AG04449 (cell line): Measurements from ENCODE around the gene MICAL3.
"Not testable (repeated sequence)": the region's sequence is repeated elsewhere in the genome, so short reads cannot be mapped to it uniquely, and the experiment has no call there.

Experiments
- CTCF ChIA-PET: fragments of 350-600 bp; formaldehyde crosslinking; extraction: SDS; loops from one replicate; lab custom pipeline; 2021; ENCODE audit warnings: antibody characterized with exemption; lab: Yijun Ruan, JAX
- POLR2A ChIA-PET: fragments of 400-600, 350-600 bp; formaldehyde crosslinking; extraction: SDS; loops from one replicate; lab custom pipeline; 2020; ENCODE audit warnings: antibody characterized with exemption, inconsistent platforms; lab: Yijun Ruan, JAX
- DNase-seq: peaks from one replicate; pipeline ENCODE4 v3.0.0-alpha.2; 2010; ENCODE audit warnings: low read depth, low spot score
- H3K4me3 ChIP-seq: 2 replicates; pipeline ENCODE4 v1.5.1; 2011; ENCODE audit warnings: low read depth, mild to moderate bottlenecking, control low read depth, low read length
- TF ChIP-seq, protein P1 (sequence below): IDR thresholded peaks from one replicate; pipeline ENCODE4 v1.5.1; 2011; ENCODE audit warnings: mild to moderate bottlenecking, moderate library complexity, low read length, control low read depth, inconsistent platforms; ENCODE audit not compliant: insufficient read depth; ENCODE audit errors: missing control alignments

Gene MICAL3

DNA sequence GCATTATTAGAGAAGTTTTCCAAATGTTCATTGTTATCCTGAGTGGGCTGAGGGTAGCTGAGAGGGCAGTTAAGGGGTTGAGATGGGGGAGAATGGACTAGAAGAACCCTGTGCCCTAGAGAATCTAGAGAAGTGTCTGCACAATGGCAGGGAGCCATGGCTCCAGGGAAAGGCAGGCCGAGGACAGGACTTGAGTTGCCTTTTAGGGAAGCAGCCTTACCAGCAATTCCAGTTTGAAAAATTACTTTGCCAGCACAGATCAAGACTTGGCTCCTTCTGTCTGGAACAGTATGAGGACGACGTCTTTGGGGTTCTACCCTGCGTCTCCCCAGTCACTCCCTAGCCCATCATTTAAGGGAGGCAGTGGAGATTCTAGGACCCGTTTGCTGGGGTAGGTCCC lies 25.7 kb upstream of the MICAL3 start:
- no peak for DNase-seq
- H3K4me3 ChIP-seq: no peak overlapping the region
- ChIA-PET CTCF (no interaction called here), POLR2A (no interaction called here)
- TF ChIP-seq, protein P1, sequence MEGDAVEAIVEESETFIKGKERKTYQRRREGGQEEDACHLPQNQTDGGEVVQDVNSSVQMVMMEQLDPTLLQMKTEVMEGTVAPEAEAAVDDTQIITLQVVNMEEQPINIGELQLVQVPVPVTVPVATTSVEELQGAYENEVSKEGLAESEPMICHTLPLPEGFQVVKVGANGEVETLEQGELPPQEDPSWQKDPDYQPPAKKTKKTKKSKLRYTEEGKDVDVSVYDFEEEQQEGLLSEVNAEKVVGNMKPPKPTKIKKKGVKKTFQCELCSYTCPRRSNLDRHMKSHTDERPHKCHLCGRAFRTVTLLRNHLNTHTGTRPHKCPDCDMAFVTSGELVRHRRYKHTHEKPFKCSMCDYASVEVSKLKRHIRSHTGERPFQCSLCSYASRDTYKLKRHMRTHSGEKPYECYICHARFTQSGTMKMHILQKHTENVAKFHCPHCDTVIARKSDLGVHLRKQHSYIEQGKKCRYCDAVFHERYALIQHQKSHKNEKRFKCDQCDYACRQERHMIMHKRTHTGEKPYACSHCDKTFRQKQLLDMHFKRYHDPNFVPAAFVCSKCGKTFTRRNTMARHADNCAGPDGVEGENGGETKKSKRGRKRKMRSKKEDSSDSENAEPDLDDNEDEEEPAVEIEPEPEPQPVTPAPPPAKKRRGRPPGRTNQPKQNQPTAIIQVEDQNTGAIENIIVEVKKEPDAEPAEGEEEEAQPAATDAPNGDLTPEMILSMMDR: no peak

DNA sequence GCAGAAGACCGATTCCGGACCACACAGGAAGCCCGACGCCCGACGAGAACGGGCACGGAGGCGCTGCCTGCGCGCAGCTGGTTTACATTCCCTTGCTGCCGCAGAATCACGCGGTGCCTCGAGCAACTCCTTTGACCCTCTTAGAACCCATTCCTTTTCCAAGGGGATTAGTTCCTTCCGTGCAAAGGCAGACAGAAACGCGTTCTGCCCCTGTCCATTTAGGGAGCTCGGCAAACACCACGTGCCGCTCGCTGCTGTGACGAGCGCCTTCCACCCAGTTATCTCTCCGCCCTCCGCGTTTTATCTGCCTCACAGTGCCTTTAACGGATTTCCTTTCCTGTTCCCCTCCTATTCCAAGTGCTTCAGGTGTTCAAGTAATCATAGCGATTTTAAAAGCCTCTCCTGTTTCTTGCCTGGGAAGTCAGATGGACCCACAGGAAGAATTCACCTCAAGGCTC lies 24.1 kb upstream of the MICAL3 start:
- DNase-seq: no peak
- ChIA-PET POLR2A (no interaction called here), CTCF (interaction anchor here (0.9 to 1.3 kb wide), 2 partner anchors 15 to 30 kb away, joined by 3 read pairs; partner anchors contain the start of gene PEX26)
- H3K4me3 ChIP-seq: peak overlapping the region; percentile 22
- TF ChIP-seq, protein P1: no peak

DNA sequence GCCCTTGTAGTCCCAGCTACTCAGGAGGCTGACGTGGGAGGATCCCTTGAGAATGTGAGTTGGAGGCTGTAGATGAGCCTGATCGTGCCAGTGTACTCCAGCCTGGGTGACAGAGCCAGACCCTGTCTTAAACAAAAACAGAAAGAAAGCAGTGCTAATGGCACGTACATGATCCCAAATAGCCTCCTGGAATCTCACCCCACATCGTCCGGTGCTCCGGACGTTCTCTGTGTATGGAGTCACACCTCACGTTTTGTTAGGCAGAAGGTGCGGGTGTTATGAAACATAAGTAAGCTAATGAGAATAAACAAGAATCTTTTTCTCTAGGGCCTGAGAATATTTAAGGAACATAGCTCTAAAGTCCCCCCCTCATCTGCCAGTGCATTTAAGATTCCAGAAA lies 23.7 kb upstream of the MICAL3 start:
- no peak for DNase-seq
- POLR2A ChIA-PET: no interaction called here
- CTCF ChIA-PET: interaction anchor here (0.9 to 1.3 kb wide), 2 partner anchors 14 to 30 kb away, joined by 3 read pairs; partner anchors contain the start of gene PEX26
- H3K4me3 ChIP-seq: peak overlapping the region; percentile 22
- TF ChIP-seq, protein P1: no peak

DNA sequence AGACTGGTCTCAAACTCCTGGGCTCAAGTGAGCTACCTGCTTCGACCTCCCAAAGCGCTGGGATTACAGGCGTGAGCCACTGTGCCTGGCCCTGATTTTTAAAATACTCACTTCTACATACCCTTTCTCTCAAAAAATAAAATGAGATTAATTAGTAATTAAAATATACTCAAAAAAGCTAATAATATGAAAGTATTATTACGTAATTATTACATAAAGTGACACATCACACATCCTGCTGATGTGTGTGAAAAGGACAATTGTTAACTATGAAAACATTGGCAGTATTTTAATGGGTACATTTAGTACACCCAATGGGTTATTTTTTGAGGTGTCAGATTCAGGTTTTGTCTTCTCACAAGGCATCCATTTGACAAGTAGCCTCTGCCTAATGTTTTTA lies 21.4 kb upstream of the MICAL3 start:
- no peak overlapping the region for H3K4me3 ChIP-seq
- TF ChIP-seq, protein P1: no peak
- no peak for DNase-seq
- CTCF ChIA-PET: interaction anchor here (0.8 to 2.1 kb wide), 4 partner anchors 10 to 74 kb away, joined by 3 to 6 read pairs (median 4); partner anchors contain the start of gene MICAL3
- POLR2A ChIA-PET: no interaction called here

DNA sequence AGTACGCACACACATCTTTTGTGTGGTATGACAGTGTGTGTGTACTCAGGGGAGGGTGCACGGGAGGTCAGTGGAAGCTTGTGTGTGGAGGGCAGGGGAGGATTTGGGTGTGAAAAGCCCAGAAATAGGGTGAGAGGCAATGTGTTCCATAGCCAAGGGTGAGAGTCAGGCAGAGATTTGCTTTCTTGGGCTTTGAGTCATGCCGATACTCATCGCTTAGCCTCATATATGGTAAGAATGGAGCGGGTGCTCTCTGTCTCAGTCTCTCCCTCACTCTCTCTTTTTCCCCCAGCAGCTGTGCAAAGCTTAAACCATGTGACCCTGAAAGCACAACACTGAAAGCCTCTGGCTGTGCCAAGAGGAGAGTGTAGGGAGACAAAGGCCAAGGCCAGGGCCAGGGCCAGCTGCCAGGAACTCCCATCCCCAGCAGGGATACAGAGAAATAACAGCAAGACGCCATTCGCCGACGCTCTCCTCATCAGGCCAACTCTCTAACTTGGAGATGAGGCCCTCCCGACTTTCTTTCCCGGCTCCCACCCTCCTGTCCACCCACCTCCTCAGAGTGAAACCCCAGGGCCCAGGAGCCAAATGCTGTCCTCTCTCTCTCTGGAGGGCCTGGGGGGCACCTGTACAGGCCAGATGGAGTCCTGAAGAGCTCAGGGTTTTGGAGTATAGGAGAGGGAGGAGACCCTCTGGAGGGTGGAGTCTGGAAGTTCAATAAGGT lies 20.3 kb upstream of the MICAL3 start:
- no peak overlapping the region for H3K4me3 ChIP-seq
- ChIA-PET CTCF (interaction anchor here (0.8 to 1.6 kb wide), 5 partner anchors 21 to 73 kb away, joined by 3 to 8 read pairs (median 3); partner anchors contain the start of gene MICAL3), POLR2A (interaction anchor here (0.6 kb wide), 1 partner anchor 44 kb away, joined by 3 read pairs; no protein-coding TSS in a partner anchor)
- DNase-seq: no peak
- TF ChIP-seq, protein P1: no peak

DNA sequence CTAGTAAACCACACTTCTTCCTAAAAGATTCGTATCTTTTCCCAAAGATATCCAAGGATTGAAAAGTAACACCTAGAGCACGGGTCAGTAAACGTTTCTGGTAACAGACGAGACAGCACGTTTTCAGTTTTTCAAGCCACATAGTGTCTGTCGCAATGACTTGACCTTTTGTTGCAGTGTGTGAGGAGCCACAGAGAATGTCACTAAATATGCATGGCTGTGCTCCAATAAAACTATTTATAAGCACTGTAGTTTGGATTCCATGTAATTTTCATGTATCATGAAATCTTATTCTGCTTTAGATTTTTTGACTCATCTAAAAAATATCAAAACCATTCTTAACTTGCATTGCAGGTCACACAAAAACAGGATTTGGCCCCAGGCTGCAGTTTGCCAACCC lies 18.3 kb upstream of the MICAL3 start:
- CTCF ChIA-PET: no interaction called here

DNA sequence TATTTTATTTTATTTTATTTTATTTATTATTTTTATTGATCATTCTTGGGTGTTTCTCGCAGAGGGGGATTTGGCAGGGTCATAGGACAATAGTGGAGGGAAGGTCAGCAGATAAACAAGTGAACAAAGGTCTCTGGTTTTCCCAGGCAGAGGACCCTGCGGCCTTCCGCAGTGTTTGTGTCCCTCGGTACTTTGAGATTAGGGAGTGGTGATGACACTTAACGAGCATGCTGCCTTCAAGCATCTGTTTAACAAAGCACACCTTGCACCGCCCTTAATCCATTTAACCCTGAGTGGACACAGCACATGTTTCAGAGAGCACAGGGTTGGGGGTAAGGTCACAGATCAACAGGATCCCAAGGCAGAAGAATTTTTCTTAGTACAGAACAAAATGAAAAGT lies 16.5 kb upstream of the MICAL3 start:
- DNase-seq, CTCF ChIA-PET, POLR2A ChIA-PET, H3K4me3 ChIP-seq: not testable (repeated sequence)

More for the DNA sequence above, 18.3 kb upstream of the MICAL3 start:
- POLR2A ChIA-PET: no interaction called here
- TF ChIP-seq, protein P1: no peak
- H3K4me3 ChIP-seq: no peak overlapping the region
- DNase-seq: no peak
